ENCODE measurements around the gene RYK.

The RYK gene

DNA sequence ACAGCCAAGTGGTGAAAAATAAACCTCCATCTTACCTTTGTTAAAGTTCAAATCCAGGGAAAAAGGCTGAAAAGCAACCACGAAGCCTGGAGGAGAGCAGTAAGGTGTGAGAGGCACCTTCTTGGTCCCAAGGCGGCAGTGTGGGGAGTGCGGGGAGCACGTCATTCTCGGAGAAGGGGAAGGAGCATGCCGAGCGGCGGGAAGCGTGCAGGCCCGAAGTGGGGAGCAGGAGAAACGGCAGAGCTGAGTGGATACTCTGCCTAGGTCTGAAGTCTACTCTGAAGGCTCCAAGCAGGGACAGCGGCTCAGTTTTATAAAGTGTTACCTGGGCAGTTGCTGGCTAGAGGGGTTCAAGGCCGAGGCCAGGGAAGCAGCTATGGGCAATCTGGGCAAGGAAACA is 96.9 kb downstream of the RYK start:
- H3K27ac ChIP-seq (ENCODE audit: extremely low read depth, low read depth, low read length), result no peak overlapping the region
- no peak for TF ChIP-seq SETDB1 (IDR thresholded peaks at IDR 0.05; ENCODE audit: insufficient read length, low read length)
- TF ChIP-seq ZXDB (tag by site-specific recombination; IDR thresholded peaks at IDR 0.05), result no peak
- no peaks in the 10 kb centered on the region for H3K4me1 ChIP-seq (ENCODE audit: control insufficient read depth, insufficient read depth, low read length)
- ChIA-PET CTCF (no interaction called here), POLR2A (no interaction called here)
- no peaks in the 10 kb centered on the region for H3K9me3 ChIP-seq (ENCODE audit: control insufficient read depth, insufficient read depth, low read depth, low read length)
- H3K36me3 ChIP-seq (ENCODE audit: control insufficient read depth in 2 of 2, insufficient read depth in 1 of 2, low read length in 2 of 2), result peaks cover 0 to 68% of the 10 kb centered on the region in 2 experiments; a peak in 1 of 3 replicates
- no peak overlapping the region for H3K4me3 ChIP-seq (ENCODE audit: low read depth, low read length)

DNA sequence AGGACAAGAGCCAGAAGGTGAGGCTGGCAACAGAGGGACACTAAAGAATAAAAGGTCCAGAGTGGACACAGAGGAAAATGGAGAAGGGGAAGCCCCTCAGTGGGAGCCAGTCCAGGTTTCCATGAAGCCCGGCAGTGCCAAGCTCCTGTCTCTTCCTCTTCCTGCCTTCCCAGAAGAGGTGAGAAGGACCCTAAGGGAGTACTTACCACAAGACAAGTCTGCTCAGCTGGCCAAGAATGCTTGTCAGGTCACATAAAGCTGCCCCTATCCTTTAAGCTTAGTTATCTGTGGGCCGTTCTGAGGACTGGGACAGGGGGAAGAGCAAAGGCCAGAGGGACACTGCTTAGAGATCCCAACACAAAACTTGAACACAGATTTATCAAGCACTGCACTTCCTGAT is 100.2 kb downstream of the RYK start:
- CTCF ChIA-PET, result no interaction called here
- TF ChIP-seq ZSCAN30 (tag by site-specific recombination; IDR thresholded peaks at IDR 0.05) (no peak), ZNF658 (tag by site-specific recombination; IDR thresholded peaks at IDR 0.05) (no peak), ZNF138 (tag by site-specific recombination; IDR thresholded peaks at IDR 0.05; ENCODE audit: borderline replicate concordance) (no peak), ZXDB (tag by site-specific recombination; IDR thresholded peaks at IDR 0.05) (no peak)
- TF ChIP-seq, protein P1, sequence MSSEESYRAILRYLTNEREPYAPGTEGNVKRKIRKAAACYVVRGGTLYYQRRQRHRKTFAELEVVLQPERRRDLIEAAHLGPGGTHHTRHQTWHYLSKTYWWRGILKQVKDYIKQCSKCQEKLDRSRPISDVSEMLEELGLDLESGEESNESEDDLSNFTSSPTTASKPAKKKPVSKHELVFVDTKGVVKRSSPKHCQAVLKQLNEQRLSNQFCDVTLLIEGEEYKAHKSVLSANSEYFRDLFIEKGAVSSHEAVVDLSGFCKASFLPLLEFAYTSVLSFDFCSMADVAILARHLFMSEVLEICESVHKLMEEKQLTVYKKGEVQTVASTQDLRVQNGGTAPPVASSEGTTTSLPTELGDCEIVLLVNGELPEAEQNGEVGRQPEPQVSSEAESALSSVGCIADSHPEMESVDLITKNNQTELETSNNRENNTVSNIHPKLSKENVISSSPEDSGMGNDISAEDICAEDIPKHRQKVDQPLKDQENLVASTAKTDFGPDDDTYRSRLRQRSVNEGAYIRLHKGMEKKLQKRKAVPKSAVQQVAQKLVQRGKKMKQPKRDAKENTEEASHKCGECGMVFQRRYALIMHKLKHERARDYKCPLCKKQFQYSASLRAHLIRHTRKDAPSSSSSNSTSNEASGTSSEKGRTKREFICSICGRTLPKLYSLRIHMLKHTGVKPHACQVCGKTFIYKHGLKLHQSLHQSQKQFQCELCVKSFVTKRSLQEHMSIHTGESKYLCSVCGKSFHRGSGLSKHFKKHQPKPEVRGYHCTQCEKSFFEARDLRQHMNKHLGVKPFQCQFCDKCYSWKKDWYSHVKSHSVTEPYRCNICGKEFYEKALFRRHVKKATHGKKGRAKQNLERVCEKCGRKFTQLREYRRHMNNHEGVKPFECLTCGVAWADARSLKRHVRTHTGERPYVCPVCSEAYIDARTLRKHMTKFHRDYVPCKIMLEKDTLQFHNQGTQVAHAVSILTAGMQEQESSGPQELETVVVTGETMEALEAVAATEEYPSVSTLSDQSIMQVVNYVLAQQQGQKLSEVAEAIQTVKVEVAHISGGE (tag by site-specific recombination; conservative IDR thresholded peaks at IDR 0.05; ENCODE audit: low read depth), result no peak
- Histone ChIP-seq H3K4me1 (ENCODE audit: control insufficient read depth, insufficient read depth, low read length) (no peaks in the 10 kb centered on the region), H3K36me3 (ENCODE audit: control insufficient read depth in 2 of 2, insufficient read depth in 1 of 2, low read length in 2 of 2) (peaks cover 0 to 40% of the 10 kb centered on the region in 2 experiments; a peak in 1 of 3 replicates), H3K27ac (ENCODE audit: extremely low read depth, low read depth, low read length) (no peak overlapping the region), H3K9me3 (ENCODE audit: control insufficient read depth, insufficient read depth, low read depth, low read length) (no peaks in the 10 kb centered on the region), H3K4me3 (ENCODE audit: low read depth, low read length) (no peak overlapping the region)
- POLR2A ChIA-PET, result no interaction called here

DNA sequence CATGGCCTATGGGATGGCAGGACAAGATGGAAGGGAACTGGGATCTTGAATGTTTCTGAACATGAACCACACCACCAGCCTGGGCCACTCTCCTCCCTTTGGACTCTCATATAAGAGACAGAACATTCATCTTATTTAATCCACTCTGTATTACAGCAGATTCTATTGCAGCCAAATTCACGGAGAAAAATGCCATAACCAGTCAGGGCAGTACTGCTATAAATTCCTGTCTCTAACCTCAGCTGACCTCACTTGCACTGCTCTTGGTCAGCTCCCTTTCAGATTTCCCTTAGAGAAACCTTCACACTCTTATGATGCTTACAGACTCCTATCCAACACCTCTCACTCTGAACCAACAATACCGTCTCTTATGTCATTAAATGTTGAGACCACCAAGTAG is 101.4 kb downstream of the RYK start:
- ChIA-PET POLR2A (no interaction called here), CTCF (no interaction called here)
- Histone ChIP-seq H3K27ac (ENCODE audit: extremely low read depth, low read depth, low read length) (no peak overlapping the region), H3K9me3 (ENCODE audit: control insufficient read depth, insufficient read depth, low read depth, low read length) (no peaks in the 10 kb centered on the region), H3K36me3 (ENCODE audit: control insufficient read depth in 2 of 2, insufficient read depth in 1 of 2, low read length in 2 of 2) (peaks cover 0 to 28% of the 10 kb centered on the region in 2 experiments; a peak in 1 of 3 replicates), H3K4me3 (ENCODE audit: low read depth, low read length) (no peak overlapping the region), H3K4me1 (ENCODE audit: control insufficient read depth, insufficient read depth, low read length) (no peaks in the 10 kb centered on the region)
- TF ChIP-seq ZNF214 (tag by site-specific recombination; IDR thresholded peaks at IDR 0.05; ENCODE audit: borderline replicate concordance), result no peak
- no peak for TF ChIP-seq ZNF654 (tag by site-specific recombination; IDR thresholded peaks at IDR 0.05; ENCODE audit: low read depth)
- no peak for TF ChIP-seq ZNF785 (tag by site-specific recombination; IDR thresholded peaks at IDR 0.05)
- TF ChIP-seq, protein P2, sequence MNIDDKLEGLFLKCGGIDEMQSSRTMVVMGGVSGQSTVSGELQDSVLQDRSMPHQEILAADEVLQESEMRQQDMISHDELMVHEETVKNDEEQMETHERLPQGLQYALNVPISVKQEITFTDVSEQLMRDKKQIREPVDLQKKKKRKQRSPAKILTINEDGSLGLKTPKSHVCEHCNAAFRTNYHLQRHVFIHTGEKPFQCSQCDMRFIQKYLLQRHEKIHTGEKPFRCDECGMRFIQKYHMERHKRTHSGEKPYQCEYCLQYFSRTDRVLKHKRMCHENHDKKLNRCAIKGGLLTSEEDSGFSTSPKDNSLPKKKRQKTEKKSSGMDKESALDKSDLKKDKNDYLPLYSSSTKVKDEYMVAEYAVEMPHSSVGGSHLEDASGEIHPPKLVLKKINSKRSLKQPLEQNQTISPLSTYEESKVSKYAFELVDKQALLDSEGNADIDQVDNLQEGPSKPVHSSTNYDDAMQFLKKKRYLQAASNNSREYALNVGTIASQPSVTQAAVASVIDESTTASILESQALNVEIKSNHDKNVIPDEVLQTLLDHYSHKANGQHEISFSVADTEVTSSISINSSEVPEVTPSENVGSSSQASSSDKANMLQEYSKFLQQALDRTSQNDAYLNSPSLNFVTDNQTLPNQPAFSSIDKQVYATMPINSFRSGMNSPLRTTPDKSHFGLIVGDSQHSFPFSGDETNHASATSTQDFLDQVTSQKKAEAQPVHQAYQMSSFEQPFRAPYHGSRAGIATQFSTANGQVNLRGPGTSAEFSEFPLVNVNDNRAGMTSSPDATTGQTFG (tag by site-specific recombination; IDR thresholded peaks at IDR 0.05; ENCODE audit: borderline replicate concordance), result no peak
- no peak for TF ChIP-seq GFI1B (tag by site-specific recombination; IDR thresholded peaks at IDR 0.05)
- TF ChIP-seq, protein P3, sequence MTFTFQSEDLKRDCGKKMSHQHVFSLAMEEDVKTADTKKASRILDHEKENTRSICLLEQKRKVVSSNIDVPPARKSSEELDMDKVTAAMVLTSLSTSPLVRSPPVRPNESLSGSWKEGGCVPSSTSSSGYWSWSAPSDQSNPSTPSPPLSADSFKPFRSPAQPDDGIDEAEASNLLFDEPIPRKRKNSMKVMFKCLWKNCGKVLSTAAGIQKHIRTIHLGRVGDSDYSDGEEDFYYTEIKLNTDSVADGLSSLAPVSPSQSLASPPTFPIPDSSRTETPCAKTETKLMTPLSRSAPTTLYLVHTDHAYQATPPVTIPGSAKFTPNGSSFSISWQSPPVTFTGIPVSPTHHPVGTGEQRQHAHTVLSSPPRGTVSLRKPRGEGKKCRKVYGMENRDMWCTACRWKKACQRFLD (tag by site-specific recombination; IDR thresholded peaks at IDR 0.05), result no peak
- no peak for TF ChIP-seq ZNF530 (tag by site-specific recombination; IDR thresholded peaks at IDR 0.05; ENCODE audit: low read depth)
- TF ChIP-seq, protein P4, sequence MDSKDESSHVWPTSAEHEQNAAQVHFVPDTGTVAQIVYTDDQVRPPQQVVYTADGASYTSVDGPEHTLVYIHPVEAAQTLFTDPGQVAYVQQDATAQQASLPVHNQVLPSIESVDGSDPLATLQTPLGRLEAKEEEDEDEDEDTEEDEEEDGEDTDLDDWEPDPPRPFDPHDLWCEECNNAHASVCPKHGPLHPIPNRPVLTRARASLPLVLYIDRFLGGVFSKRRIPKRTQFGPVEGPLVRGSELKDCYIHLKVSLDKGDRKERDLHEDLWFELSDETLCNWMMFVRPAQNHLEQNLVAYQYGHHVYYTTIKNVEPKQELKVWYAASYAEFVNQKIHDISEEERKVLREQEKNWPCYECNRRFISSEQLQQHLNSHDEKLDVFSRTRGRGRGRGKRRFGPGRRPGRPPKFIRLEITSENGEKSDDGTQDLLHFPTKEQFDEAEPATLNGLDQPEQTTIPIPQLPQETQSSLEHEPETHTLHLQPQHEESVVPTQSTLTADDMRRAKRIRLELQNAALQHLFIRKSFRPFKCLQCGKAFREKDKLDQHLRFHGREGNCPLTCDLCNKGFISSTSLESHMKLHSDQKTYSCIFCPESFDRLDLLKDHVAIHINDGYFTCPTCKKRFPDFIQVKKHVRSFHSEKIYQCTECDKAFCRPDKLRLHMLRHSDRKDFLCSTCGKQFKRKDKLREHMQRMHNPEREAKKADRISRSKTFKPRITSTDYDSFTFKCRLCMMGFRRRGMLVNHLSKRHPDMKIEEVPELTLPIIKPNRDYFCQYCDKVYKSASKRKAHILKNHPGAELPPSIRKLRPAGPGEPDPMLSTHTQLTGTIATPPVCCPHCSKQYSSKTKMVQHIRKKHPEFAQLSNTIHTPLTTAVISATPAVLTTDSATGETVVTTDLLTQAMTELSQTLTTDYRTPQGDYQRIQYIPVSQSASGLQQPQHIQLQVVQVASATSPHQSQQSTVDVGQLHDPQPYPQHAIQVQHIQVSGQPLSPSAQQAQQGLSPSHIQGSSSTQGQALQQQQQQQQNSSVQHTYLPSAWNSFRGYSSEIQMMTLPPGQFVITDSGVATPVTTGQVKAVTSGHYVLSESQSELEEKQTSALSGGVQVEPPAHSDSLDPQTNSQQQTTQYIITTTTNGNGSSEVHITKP (tag by site-specific recombination; IDR thresholded peaks at IDR 0.05), result no peak
- TF ChIP-seq ZNF426 (tag by site-specific recombination; IDR thresholded peaks at IDR 0.05), result no peak

All from HEK293 (cell line).